Measurements from ENCODE around the gene KY.

Gene KY, protein sequence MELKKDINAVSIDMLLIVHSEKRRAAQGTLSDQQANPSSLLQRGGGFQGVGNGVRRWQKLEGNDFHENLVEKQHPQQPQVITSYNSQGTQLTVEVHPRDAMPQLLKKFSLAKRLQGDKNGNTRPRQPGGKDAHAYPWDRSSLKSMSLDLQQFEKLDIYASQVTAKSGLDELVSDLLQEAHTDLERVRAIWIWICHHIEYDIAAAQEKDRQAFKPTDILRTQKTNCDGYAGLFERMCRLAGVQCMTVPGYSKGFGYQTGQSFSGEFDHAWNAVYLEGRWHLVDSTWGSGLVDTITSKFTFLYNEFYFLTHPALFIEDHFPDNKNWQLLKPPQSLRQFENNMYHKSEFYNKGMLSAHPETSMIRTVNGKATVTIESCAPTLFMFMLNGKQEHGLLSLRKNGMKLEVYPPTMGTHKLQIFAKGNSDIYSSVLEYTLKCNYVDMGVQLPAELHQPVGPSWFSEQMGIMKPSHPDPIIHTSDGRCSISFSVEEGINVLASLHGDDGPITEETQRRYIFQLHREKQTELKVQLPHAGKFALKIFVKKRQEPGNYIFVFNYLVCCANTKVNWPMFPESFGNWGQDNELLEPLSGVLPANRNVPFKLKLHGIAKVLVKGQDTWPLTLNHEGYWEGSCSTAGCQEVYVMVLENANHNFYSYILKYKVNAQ

DNA sequence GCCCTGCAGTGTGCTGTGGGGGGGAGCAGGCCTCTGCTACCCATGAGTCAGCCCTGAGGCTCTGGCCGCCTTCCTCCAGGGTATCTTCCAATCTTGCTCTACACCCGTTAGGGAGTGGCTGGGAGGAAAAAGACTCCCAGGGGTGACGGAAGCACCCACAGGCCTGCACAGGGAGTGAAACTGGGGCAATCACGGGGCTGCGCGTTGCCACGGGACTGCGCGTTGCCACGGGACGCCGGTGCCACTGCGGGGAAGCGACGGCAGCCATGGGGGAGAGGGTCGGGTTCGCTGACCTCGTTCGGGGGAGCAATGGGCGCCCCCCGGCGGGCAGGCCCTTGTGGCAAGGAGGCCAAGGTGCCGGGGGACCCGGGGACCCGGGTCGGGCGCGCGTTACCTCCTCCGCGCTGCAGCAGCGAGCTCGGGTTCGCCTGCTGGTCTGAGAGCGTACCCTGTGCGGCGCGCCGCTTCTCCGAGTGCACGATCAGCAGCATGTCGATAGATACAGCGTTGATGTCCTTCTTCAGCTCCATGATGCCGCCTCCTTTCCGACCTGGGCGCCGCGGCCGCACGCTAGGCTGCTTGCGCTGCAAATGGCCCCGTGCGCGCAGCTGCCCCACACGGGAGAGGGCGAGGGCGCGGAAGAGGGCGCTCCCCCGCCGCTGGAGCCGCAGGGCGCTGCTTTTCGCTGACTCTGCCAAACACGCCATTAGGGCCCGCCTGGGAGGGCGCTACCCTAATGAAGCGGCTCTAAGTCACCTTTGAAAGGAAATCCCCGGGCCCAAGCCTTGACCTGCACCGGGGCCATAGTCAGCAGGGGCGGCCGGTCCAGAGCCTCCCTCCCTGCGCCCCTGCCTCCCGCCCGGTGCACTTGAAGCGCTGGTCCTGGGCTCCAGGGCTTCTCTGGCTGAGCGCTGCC, at the start of gene KY:
KY (minus strand) TSS at position 592 of the 916 bp plus-strand sequence; CDS start at position 530, 62 bp downstream.
- DNase-seq (ENCODE audit: low read depth in 3 of 3, low spot score in 1 of 3) = no peak

DNA sequence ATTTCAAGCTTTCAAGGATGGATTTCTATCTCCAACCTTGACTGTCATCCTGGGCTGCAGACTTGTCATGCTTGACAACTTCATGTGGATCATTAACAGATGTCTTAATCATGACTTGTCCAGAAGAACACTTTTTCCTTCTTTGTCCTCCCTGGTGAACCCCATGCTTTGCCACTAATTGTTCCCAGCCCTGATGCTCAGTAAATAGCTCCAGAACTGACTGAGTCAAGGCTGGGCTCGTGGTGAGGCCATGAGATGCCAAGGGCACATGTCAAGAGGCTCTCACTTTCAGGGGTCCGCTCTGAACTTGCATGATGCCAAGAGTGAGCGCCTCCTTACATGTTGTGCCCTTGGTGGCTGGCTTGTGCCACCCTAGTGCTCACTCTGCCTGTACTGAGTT, 48.9 kb upstream of the KY start:
- DNase-seq (ENCODE audit: low read depth in 3 of 3, low spot score in 1 of 3) = no peak

DNA sequence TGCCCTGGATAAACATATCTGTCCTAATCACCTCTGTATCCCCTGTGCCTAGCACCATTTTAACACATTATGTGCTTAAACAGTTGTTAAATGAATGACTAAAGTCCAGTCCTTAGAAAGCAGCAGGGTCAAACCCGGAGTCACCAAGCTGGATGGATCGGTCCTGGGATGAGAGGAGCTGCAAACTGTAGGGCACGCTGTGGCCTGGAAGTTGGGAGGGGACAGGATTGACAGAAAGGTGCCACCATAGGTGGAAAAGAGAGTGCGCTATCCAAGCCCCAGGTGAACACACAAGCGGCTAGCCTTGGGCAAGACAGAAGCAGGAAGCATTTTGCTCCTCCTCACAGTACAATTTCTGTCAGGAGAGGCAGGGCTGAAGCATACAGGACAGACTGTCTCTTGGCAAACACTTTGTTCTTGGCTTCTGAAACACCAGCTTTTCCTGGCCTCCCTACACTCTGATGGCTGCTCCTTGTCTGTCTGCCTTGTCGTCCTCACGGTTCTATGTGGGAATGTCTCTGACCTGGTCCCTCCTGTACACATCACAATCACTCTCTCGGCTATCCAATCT, 48.4 kb upstream of the KY start:
- no peak for DNase-seq (ENCODE audit: low read depth in 3 of 3, low spot score in 1 of 3)

DNA sequence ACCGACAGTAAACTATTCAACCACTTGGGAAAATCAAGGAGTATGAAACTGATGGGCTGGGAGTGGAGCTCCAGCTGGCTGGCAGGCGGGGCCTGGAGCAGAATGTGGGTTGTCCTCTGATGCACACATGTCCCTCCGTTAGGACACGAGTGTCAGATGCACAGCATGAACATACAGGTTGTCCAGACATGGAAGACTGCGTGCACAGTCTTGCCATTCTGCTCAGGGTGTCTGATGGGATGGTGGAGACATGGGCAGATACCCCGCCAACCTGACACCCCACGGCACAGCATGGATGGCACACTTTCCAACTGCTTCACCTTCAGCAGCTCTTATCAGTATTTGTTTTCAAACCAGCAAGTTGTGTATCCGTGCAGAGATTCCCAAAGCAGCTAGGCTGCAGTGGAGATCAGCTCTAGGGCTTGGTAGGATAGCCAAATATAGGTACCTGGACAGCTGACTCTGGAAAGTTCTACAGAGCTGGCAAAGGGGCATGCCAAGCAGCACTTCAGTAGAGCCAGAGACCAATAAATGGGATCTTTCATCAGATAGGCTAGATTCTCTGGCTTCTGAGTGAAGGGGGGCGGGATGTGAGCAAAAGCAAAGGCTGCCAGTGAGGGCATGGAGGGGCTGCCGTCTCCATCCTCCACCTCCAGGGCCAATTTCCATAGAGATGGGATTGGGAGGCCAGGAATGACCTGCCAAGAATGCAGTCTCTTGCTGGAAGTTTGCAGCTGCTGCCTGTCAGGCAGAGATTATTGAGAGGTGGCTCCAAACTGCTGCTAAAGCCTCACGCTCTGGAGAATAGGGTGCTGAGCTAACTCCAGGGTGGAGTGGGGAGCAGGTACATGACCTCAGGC, 47.2 kb upstream of the KY start:
- no peak for DNase-seq (ENCODE audit: low read depth in 3 of 3, low spot score in 1 of 3)

DNA sequence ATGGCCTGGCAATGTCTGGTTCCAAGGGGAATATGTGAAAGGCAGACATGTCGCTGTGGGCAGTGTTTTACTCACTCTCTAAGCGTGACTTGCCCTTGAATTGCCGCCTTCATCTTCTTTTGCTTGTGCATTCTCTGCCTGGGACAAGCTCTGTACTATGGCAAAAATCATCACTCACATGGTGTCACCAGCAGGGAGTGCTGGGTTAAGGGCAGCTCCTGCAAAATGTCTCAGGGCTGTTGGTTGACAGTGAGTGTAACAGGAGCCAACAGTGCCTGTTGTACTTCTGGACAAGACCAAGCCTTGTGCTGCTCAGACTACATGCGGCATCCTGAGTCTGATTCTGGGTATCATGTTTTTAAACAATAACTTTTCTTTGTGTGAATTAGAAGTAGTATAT, 45.3 kb upstream of the KY start:
- no peak for DNase-seq (ENCODE audit: low read depth in 3 of 3, low spot score in 1 of 3)

DNA sequence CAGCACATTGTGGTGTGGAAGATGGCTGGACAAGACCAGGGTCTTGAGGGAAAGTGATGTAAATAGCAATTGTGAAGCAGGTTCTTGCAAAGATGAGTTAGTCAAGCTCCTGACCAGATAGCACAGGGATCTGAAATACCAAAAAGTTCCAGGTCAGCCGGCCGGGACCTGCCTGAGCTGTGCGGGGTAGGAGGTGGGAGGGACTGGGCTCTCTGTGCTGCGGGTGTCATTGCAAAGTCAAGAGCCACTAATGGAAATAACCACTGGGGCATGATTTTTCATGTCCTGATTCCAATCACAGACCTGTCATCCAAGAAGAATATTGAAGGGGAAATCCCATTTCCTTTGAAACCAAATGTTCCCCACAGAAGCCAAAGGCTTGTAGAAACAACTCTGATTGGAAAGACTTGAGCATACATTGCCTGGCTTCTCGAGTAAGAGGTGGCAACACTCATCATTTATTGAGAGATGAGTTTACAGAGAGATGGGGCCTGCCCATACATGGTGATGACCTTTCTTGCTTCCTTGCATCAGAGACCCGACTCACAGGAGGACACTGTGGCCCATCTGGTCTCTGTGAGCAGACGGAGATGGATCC, 44.2 kb upstream of the KY start:
- DNase-seq (ENCODE audit: low read depth in 3 of 3, low spot score in 1 of 3) = no peak

DNA sequence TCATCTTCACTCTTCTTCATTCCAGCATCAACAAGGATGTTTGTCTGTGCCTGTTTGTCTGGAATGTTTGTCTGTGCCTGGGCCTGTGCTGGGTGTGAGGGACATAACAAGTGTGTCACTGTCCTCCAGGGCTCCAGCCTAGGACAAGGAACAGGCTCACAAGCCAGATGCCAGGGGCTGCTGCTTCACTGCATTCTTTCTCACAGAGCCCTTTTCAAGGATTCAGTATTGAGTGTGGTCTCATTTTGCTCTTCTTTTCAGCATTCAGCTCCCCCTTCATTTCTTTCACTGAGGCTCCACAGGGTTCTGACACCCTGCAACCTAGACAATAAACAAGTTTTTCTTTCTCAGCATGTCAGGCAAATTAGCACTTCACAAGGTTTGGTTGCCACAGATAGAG, 43.6 kb upstream of the KY start:
- no peak for DNase-seq (ENCODE audit: low read depth in 3 of 3, low spot score in 1 of 3)

DNA sequence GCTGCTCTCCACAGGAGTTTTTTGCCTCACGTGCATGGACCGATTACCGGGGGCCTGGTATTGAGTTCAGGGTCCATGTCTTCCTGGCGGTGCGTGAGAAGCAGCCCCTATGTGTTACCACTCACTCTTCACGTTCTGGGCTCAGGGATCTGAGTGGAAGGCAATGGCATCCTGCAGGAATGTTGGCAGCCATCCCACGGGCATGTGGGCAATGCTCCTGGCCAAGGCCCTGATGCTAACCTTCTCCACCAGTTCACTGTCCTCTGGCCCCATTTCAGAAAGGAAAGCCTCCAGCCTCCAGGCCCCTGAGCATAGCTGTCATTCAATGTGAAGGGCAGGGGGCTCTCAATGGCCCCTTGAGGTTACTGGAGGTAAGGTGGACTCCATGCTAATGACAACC, 43.0 kb upstream of the KY start:
- no peak for DNase-seq (ENCODE audit: low read depth in 3 of 3, low spot score in 1 of 3)

DNA sequence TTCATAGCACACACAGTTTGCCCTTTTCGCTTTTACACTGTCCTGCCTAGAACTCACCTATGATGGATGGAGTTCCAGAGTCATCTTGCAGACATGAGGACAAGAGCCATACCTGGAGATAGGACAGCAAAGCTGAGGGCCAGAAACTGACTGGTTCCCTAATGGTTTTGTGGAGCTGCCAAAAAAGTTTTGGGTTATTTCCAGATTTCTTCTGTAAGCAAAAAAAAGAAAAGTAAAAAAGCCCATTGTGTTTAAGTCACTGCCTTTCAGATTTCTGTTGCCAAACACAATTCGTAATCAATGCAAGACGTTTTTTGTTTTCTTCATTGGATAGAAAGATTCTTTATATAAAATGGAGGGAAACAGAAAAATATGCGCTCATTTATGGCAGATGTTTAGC, 42.4 kb upstream of the KY start:
- DNase-seq (ENCODE audit: low read depth in 3 of 3, low spot score in 1 of 3) = no peak

DNA sequence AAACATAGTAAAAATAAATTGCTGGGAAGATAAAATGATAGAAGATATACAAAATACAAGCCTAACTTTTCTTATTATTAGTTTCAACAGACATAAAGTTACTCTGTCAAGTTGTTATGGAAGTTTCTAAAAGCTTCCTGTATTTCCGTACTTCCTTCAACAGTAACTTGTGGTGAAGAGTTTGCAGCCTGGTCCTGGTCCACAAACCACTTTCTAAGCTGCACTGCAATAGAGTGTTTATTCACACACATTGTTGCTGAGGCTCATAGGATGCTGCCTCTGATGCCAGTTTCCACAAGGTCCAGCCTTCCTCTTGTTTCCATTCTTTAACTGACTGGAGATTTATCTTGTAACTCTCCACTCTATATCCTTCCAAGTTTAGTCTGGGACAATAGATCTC, 39.4 kb upstream of the KY start:
- DNase-seq (ENCODE audit: low read depth in 3 of 3, low spot score in 1 of 3) = no peak

DNA sequence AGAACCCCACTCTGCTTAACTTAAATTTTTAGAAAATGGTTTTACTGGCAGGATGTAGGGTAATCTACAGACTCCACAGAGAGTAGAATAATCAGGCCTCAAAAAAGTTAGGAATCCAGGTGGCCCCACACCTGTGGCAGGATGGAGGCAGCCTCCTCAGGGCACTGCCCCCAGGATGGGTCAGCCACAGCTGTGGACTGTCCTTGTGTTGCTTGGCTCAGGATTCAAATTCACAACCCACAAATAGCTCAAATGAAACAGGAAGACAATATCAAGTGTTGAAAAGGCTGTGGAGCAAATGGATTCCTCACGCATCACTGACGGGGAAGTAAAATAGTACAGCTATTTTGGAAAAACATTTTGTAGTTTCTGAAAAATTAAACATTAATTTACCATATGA, 36.8 kb upstream of the KY start:
- no peak for DNase-seq (ENCODE audit: low read depth in 3 of 3, low spot score in 1 of 3)

DNA sequence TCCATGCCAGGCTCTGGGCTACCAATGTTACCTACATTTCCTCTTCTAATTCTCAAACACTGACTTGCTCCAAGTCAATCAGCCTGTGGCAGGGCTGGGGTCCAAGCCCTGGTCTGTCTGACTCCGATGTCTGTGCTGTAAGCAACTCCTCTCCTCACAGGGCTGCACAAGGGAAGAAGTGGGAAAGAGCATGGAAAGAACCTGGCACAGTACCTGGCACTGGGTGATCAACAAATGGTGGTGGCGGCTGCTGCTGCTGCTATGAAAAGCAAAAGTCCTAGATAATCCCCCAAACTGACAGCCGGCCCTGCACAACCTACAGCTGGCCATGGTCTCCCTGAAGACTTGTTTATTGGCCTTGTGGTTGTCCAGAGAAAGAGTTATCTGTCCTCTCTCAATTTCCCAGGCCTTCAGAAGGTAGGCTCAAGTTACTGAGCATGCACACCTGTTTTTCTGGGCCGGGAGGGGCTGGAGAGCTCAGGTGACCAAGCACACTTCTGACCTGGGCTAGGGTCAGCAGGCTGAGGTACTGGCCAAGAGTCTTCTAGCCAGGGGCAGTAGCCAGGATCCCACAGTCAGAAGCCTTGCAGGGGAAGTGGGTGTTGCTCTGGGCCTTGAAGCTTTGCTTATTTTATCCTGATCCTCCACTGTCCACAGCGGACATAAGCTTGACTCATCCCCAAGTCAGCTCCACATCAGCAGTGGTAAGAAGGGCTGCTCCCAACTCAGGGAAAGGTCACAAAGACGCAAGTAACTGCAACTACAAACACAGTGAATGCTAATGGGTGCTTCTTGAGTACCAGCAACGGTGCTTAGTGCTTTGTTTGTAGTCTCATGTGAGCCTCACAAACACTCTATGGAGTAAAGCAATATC, 35.3 kb upstream of the KY start:
- no peak for DNase-seq (ENCODE audit: low read depth in 3 of 3, low spot score in 1 of 3)

DNA sequence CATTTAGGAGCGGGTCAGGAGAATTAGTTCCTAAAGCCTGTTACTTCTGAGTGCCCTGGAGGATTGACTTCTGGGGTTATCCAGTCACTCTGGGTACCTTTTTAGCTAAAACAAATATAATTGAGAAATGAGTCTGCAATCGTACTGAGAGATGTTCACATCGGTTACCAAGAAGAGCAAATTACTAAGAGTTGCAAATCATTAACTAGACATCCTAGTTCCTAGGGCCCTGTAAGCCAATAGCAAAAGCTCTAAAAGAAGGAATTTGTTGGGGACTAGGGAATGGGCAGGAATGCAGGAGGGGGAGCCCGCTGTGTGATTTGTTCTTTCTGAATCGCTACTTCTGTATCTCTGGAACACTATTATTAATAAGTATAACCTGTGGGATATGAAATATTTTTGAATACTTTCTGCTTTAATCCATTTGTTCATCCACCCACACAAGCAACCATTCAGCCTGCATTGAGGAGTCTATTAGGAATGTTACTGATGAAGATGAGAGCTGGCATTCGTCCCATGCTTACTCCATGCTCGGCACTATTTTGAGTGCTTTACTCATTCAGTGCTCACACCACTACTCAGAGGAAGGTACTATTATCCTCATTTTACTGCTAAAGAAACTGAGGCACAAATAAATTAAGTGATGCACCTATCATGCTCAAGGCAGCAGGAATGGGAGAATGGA, 31.5 kb upstream of the KY start:
- DNase-seq (ENCODE audit: low read depth in 3 of 3, low spot score in 1 of 3) = no peak

DNA sequence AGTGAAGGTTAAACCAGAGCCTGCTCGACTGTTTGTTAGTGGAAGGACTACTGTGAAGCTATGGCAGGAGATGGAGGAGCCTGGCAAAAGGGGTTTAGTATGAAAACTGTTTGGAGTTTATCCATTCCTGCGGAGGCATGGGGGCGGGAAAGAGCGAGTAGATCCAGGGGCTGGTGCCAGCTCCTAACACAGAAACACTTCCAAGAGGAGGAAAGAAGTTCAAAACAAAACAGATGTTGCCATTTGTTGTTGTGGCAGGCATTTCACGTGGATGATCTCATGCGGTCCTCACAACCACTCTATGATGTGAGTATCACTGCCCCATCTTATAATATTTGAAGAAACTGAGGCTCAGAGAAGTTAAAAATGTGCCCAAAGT, 30.7 kb upstream of the KY start:
- no peak for DNase-seq (ENCODE audit: low read depth in 3 of 3, low spot score in 1 of 3)

DNA sequence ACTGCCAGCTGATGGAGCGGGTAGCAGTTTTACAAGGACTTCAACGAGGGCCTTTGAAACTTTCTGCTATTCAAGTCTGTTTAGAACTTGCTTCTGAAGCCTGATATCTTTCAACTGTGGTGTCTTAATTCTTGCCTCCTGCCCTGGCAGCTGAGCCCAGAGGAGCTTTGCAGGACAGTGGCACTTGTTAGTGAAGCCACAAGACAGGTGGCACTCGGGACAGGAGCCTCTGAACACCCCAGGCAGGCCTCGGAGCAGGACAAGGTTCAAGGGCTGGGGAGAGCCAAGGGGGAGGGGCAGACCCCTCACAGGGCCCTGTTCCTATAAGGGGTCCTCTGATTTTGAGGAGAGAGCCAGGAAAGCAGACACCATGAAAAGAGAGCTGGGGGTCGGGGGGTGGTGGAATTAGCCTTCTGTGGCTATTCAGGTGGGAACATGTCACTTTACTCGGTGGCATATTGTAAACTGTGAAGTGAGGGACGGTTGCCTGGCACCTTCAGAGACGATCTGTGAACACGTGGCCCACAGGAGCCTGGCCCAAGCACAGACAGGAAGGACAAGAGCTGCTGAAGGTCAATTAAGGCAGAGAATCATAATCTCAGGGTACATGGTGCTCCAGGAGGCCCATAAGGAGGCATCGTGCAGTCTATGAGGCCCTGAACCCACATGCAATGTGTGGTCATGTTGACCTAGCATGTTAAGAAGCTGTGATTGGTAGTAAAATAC, 30.1 kb upstream of the KY start:
- DNase-seq (ENCODE audit: low read depth in 3 of 3, low spot score in 1 of 3) = no peak

DNA sequence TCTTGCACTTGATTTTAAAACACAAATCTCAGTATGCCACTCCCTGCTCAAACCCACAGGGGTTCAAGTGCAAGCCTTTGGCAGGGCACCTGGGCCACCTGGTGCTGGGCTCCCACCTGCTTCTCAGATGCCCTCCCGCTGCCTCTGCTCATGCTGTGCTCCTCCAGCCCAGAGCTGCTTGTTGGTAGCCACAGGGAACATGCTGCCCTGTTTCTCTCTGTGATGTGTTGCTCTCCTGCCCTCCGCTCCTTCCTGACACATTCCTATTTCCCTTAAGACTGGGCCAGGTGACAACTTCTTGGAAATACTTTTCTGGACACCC, 27.1 kb upstream of the KY start:
- DNase-seq (ENCODE audit: low read depth in 3 of 3, low spot score in 1 of 3) = no peak

DNA sequence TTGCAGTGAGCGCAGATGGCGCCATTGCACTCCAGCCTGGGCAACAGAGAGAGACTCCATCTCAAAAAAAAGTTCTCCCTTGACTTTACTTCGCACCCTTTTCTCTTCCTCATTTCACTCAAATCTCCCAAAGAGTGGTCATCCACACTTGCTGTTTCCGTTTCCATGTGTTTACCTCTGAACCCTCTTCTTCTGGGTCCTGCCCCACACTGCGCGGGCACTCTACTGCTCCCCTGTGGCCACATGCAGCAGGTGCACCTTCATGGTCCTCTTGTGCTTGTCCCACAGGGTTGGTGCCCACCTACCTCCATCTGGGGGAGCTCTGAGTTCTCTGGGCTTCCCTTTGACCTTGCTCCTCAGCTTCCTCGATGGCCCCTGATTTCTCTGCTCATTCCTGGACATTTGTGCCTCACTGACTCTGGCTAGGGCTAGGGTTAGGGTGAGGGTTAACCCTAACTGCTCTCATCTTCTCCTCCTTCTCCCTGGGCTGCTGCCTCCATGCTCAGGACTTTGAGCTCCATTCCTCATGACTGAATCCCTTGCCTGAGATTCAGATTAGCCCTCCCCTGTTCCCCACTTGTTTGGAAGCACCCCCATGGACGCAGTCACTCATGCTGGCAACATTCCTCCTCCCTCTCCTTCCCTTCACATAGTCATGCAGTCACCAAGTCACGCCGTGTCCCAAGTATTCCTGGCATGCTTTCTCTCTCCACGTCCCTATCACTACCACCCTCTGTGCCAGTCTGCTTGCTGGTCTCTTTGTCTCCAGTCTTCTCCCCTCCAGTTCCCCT, 26.6 kb upstream of the KY start:
- no peak for DNase-seq (ENCODE audit: low read depth in 3 of 3, low spot score in 1 of 3)

All from stimulated activated CD4-positive, alpha-beta T cell treated with anti-CD3 and anti-CD28 coated beads, TNF-alpha, amount 100 ng/mL, for 1 hour (primary cell).